Epithelial cell of esophagus (primary cell): ENCODE measurements around the gene NOVA2.

ENCODE experiments used
- DNase-seq: peaks from one replicate; pipeline ENCODE4 v3.0.0; 2010; ENCODE audit warnings: low read depth
- H3K4me3 ChIP-seq: 2 replicates; pipeline ENCODE4 v1.5.1; 2011; ENCODE audit warnings: mild to moderate bottlenecking, low read length, control low read depth
- TF ChIP-seq, protein P1 (sequence below): IDR thresholded peaks from 2 replicates; pipeline ENCODE4 v1.5.1; 2011; ENCODE audit warnings: low read depth, mild to moderate bottlenecking, low read length, control low read depth, inconsistent platforms; ENCODE audit not compliant: insufficient read depth; ENCODE audit errors: missing control alignments

NOVA2 gene

DNA sequence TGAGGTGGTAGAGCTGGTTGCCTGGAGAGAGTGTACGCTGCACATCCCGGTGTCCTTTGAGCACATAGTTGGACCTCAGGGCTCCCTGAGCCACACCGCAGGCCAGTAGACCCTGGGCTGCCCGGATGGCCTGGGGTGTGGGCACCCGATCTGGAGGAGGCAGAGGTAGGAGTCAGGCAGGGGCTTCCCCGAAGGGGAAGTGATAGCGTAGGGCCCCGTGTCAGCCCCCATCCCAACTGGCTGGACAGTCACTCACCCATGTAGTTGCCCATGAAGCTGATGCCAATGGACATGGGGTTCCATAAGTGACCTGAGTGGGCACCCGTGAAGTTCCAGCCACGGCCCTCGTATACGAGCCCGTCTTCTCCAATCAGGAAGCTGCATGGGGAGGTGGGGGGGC is 45.6 kb upstream of the NOVA2 start:
- TF ChIP-seq, protein P1, sequence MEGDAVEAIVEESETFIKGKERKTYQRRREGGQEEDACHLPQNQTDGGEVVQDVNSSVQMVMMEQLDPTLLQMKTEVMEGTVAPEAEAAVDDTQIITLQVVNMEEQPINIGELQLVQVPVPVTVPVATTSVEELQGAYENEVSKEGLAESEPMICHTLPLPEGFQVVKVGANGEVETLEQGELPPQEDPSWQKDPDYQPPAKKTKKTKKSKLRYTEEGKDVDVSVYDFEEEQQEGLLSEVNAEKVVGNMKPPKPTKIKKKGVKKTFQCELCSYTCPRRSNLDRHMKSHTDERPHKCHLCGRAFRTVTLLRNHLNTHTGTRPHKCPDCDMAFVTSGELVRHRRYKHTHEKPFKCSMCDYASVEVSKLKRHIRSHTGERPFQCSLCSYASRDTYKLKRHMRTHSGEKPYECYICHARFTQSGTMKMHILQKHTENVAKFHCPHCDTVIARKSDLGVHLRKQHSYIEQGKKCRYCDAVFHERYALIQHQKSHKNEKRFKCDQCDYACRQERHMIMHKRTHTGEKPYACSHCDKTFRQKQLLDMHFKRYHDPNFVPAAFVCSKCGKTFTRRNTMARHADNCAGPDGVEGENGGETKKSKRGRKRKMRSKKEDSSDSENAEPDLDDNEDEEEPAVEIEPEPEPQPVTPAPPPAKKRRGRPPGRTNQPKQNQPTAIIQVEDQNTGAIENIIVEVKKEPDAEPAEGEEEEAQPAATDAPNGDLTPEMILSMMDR, result no peak
- H3K4me3 ChIP-seq, result no peak overlapping the region
- no peak for DNase-seq

DNA sequence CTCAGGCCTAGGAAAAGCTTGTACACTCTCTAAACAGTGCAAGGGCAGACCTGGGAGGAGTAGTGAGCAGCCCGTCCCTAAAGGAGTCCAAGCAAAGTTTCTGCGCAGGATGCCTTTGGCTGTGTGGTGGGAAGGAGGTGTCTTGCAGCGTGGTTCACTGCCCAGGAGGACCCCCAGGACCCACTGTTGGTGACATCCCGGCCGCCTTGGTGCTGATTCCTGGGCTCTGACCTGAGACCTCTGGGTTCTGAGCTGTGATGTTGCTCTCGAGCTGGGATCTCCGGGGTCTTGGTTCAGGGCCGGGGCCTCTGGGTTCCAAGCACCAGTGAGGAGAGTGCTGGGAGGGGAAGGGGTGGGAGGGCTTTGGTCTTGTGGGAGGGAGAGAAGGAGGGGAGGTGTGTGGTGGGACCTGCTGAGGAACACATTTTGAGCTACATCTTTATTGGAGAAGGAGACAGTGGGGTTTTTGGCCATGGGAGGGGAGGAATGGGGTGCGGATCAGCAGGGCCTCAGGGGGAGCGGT is 45.1 kb upstream of the NOVA2 start:
- TF ChIP-seq, protein P1, result no peak
- H3K4me3 ChIP-seq, result no peak overlapping the region
- DNase-seq, result no peak

DNA sequence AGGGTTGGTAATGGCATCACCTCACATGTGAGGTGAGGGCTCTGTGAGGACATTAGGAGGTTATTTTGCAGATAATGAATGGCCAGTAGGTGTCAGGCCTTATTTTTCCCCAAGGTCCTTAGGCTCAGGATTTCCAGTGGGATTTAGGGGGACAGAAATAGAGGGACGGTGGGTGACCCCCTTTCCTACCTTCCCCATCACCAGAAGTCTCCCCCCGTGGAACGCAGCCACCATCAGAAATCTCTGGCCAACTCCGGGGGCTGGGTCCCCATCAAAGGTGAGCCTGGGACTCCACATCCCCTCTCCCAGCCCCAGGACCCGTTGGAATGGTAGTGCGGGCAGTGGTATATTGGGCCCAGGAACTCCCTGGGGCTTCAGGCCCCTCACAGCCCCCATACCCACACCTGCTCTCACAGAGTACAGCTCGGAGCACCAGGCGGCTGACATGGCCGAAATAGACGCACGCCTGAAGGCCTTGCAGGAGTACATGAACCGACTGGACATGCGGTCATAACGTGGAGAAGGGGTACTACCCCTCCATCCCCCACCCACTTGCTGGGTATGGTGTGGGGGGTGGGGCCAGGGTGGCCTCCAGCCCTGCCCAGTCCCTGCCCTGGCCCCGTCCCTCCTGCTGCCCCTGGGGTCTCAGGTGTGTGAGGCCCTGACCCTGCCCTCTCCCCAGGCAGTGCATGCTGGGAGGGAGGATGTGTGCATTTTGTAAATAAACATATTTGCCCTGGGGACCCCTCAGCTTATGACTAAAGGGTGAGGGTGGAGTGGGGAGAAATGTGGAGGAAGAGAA is 44.4 kb upstream of the NOVA2 start:
- TF ChIP-seq, protein P1, result no peak
- DNase-seq, result no peak
- H3K4me3 ChIP-seq, result no peak overlapping the region

DNA sequence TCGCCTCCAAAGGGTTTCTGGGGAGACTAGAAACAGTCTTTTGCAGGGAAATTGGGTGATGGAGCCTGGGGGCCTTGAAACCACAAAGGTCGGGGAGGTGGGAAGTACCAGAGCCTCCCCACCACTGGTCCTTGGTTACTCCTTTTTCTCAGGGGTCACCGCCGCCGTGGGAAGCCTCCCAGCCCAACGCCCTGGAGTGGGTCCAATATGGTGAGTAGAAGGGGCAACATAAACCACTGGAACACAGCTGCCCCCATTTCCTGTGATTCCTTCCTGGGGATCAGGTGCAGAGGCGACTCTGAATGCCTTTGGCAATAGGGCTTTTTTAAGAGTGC is 43.4 kb upstream of the NOVA2 start:
- no peak for DNase-seq
- TF ChIP-seq, protein P1, result no peak

DNA sequence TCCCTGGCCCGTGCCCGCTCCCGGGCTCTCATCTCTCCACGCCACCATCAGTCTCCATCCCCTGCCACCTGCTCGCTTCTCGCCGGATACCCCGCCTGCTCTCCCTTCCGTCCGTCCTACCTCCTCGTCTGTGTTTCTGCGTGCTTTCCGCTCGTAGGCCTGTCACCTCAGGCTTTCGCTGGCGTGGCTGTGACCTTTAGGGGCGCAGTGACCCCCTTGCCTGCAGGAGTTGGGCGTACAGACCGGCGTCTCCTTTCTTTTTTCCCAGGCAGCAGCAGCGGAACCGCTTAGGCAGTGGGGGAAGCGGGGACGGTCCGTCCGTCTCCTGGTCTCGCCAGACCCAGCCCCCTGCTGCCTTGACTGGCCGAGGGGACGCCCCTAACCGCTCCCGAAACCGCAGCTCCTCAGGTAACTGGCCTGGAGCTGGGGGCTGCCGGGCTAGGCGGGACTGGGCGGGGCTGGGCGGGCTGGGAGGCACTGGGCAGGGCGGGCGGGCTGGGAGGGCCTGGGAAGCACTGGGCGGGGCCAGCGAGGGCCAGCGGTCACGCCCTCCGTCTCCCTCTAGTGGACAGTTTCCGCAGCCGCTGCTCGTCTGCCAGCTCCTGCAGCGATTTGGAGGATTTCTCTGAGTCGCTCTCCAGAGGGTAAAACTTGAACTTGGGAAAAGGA is 42.9 kb upstream of the NOVA2 start:
- TF ChIP-seq, protein P1, result peak; percentile 80
- H3K4me3 ChIP-seq, result peak overlapping the region; percentile 47
- DNase-seq, result peak; percentile 83

More for the DNA sequence above, 43.4 kb upstream of the NOVA2 start:
- no peak overlapping the region for H3K4me3 ChIP-seq

DNA sequence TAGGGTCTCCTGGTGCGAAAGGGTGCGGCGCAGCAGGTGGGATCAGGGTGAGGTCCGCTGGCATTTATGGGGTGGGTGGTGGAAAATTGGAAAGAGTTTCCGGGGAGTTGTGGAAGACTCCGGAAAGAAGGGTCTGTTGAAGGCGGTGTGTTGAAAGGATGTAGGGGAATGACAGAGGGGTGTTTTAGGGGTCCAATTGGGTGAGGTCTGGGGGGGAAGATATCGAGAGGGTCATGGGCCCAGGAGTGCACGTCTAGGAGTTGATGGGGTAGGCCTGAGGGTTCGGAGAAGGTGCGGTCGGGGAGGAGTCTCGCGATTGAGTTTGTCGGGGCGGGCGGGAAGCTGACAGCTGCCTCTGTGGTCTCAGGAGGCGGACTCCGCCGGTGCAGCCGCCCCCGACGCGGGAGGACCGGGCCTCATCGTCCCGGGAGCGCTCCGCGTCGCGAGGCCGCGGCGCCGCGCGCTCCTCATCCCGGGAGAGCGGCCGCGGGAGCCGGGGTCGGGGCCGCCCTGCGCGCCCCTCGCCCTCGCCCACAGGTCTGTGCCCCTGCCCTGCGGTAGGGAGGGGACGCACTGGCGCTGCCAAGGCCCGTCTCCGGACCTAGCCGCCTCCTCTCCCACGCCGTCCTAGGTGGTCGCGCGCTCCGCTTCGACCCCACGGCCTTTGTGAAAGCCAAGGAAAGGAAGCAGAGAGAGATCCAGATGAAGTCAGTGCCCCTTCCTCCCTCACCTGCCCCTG is 42.2 kb upstream of the NOVA2 start:
- peak overlapping the region; percentile 47 for H3K4me3 ChIP-seq
- no peak for DNase-seq
- TF ChIP-seq, protein P1, result no peak
